Neural crest cell (in vitro differentiated cells): ENCODE measurements around the gene TRIM14. TPM values are rescaled to one million over a fixed set of nuclear protein-coding genes. Genes with fewer than 3 reads are reported as not detected.
"Not testable (repeated sequence)": the region's sequence is repeated elsewhere in the genome, so short reads cannot be mapped to it uniquely, and the experiment has no call there.

ENCODE experiments used
- DNase-seq: peaks from one replicate; pipeline ENCODE4 v3.0.0; 2021; ENCODE audit warnings: low read depth, mixed read lengths, low spot score
- H3K27ac Mint-ChIP-seq: one replicate; pipeline ENCODE4 v1.8.0; 2021; ENCODE audit warnings: mild to moderate bottlenecking, mixed read lengths; ENCODE audit not compliant: unreplicated experiment
- H3K27me3 Mint-ChIP-seq: 2 replicates; pipeline ENCODE4 v1.8.0; 2021; ENCODE audit warnings: low read depth, mild to moderate bottlenecking, mixed read lengths
- H3K36me3 Mint-ChIP-seq: 2 replicates; pipeline ENCODE4 v1.8.0; 2021; ENCODE audit warnings: low read depth, mild to moderate bottlenecking, mixed read lengths
- H3K4me1 Mint-ChIP-seq: 2 replicates; pipeline ENCODE4 v1.8.0; 2021; ENCODE audit warnings: mixed read lengths
- H3K4me3 Mint-ChIP-seq: one replicate; pipeline ENCODE4 v1.8.0; 2021; ENCODE audit warnings: mild to moderate bottlenecking, mixed read lengths
- H3K9me3 Mint-ChIP-seq: 2 replicates; pipeline ENCODE4 v1.8.0; 2021; ENCODE audit warnings: mixed read lengths
- CTCF ChIP-seq: fragments of 200-600 bp; sonication (generic); conservative IDR thresholded peaks from 2 replicates; pipeline ENCODE4 v1.5.0; 2021; ENCODE audit warnings: antibody characterized with exemption, mild to moderate bottlenecking
- total RNA-seq: library from RNA; stranded (reverse); gene quantifications from 2 replicates; pipeline ENCODE4 v1.2.1, GENCODE V29; 2021

Gene TRIM14
- total RNA-seq, 1 donor from 2014 or later: 11.2 TPM

DNA sequence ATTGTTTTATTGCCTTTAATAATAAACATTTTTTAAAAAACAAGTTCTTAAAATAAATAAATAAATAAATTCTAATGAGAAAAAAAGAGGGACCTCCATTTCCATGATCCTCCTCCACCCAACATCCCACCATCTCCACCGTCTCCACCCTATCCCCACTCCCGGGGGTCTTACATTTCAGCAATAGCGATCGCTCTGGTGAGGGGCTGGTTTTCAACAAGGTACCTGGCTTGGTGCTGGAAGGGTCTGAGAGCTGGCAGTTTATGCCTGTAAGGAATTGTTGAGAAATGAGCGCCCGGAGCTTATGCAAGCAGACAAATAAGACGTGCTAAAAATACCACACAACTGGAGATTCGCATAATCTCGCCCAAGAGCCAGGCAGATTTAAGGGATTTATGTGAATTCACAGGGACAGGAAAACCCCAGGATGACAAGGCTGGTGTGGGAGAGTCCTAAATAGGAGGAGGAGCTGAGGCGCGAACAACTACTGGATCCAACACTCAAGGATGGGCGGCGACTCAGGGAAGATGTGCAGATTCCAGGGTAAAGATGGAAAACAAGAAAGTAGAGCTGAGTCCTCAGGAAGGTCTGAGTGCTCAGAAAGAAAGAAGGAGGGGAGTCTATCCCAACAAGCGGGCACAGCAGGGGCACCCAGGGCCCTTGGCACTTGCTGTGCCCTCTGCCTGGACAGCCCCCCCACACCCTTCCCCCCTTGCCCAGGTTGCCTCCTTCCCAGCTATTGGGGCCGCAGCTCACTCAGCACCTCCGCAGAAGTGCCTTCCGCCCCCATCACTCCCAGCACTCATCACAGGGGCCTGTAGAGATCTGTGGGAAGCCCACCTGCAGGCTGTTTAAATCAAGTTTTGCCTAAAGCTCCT lies 27.0 kb downstream of the TRIM14 start:
- H3K4me3 Mint-ChIP-seq: no peak overlapping the region
- no peaks in the 10 kb centered on the region for H3K4me1 Mint-ChIP-seq
- no peak overlapping the region for H3K27ac Mint-ChIP-seq
- DNase-seq: no peak
- peaks cover 17% of the 10 kb centered on the region for H3K27me3 Mint-ChIP-seq
- H3K9me3 Mint-ChIP-seq: no peaks in the 10 kb centered on the region
- H3K36me3 Mint-ChIP-seq: no peaks in the 10 kb centered on the region
- no peak for TF ChIP-seq CTCF

GRCh38 chr9:98090674-98091073 lies 28.3 kb downstream of the TRIM14 start:
- not testable (repeated sequence) for H3K9me3 Mint-ChIP-seq, DNase-seq, H3K4me3 Mint-ChIP-seq, H3K36me3 Mint-ChIP-seq, H3K27ac Mint-ChIP-seq
- TF ChIP-seq CTCF: peak; percentile 40
- Mint-ChIP-seq H3K27me3 (peaks cover 24% of the 10 kb centered on the region), H3K4me1 (peaks cover 11% of the 10 kb centered on the region)

DNA sequence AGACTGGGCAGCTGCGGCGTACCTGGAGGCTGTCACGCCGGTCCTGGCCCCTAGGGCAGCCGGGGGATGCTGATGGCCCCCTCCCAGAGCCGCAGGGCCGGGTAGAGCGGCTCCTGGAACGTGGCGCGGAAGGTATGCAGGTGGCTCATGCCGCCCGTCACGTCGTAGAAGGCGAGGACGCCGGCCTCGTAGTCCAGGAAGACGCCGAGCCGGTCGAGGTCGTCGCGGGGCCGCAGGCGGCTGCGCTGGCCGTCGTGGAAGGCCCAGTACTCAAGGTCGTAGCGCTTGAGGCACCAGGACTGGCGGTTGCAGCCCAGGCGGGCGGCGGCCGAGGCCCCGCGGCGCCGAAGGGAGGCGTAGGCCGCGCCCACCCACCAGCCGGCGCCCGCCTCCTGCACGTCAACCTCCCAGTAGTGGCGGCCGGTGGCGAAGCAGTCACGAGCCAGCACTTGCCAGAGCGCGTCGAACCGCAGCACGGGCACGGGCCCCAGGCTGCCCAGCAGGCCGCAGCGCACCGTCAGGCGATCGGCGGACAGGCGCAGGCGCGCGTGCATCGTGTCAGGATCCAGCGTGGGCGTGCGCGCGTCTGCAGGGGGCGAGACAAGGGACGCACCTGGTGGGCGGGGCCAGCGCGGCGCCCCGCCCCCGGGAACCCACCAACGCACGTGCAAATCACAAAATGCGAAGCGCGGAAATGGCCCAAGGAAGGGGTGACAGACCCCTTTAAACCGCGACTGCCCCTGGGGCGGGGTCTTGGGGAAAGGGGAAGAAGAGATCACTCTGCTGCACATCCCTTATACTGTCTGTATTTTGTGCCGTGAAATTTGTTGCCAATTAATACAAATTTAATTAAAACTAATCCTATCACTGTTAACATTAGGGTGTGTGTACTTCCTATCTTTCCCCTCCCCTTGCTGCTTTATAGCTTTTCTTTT lies 31.3 kb downstream of the TRIM14 start:
- peaks cover 24% of the 10 kb centered on the region for H3K27me3 Mint-ChIP-seq
- peak; percentile 22 for DNase-seq
- H3K27ac Mint-ChIP-seq: no peak overlapping the region
- peak; percentile 11 for TF ChIP-seq CTCF
- no peaks in the 10 kb centered on the region for H3K9me3 Mint-ChIP-seq
- H3K4me3 Mint-ChIP-seq: no peak overlapping the region
- peaks cover 23% of the 10 kb centered on the region for H3K4me1 Mint-ChIP-seq
- peaks cover 5% of the 10 kb centered on the region for H3K36me3 Mint-ChIP-seq

- Mint-ChIP-seq H3K9me3 (no peaks in the 10 kb centered on the region), H3K27me3 (peaks cover 21% of the 10 kb centered on the region), H3K4me3 (peak overlapping the region; percentile 3), H3K4me1 (peaks cover 23% of the 10 kb centered on the region), H3K36me3 (peaks cover 5% of the 10 kb centered on the region), H3K27ac (no peak overlapping the region)
- TF ChIP-seq CTCF: no peak
- no peak for DNase-seq
Measured at GRCh38 chr9:98086461-98086860, 32.6 kb downstream of the TRIM14 start.

GRCh38 chr9:98085944-98086343 lies 33.1 kb downstream of the TRIM14 start:
- TF ChIP-seq CTCF: no peak
- no peak for DNase-seq
- Mint-ChIP-seq H3K27me3 (peaks cover 21% of the 10 kb centered on the region), H3K27ac (no peak overlapping the region), H3K4me3 (no peak overlapping the region), H3K9me3 (no peaks in the 10 kb centered on the region), H3K36me3 (peaks cover 5% of the 10 kb centered on the region), H3K4me1 (peaks cover 23% of the 10 kb centered on the region)
